IMR-90 (cell line): ENCODE measurements around the gene ANKRD2. TPM values are rescaled to one million over a fixed set of nuclear protein-coding genes. Genes with fewer than 3 reads are reported as not detected.

ENCODE experiments used
- ATAC-seq: fragments of 200-7000 bp; cut with Tn5 transposase; 2 replicates; pipeline ENCODE4 v1.9.1; 2020; ENCODE audit warnings: low read depth, mild to moderate bottlenecking, moderate library complexity
- BruUV-seq: library from RNA; stranded (reverse); fragments of 400-500 nt; replicated peaks from 2 replicates; lab custom pipeline; 2021; lab: Mats Ljungman, UMichigan
- CTCF ChIA-PET: fragments of 300-600 bp; formaldehyde crosslinking; extraction: SDS; loops from one replicate; lab custom pipeline; 2021; ENCODE audit warnings: antibody characterized with exemption; lab: Yijun Ruan, JAX
- POLR2A ChIA-PET: fragments of 300-600 bp; sonication (Branson Sonifier 250); formaldehyde crosslinking; loops from one replicate; lab custom pipeline; 2022; ENCODE audit warnings: antibody characterized with exemption; ENCODE audit not compliant: unreplicated experiment; lab: Charles Lee
- DNase-seq: peaks from one replicate; pipeline ENCODE4 v3.0.0; 2013
- H2AFZ ChIP-seq: replicated peaks from 2 replicates; pipeline ENCODE3; 2013; ENCODE audit warnings: low read length, mild to moderate bottlenecking; ENCODE audit not compliant: poor library complexity
- H2AK5ac ChIP-seq: 2 replicates; pipeline ENCODE4 v1.6.1; 2013; ENCODE audit warnings: low read depth, low read length, inconsistent platforms
- H2AK9ac ChIP-seq: replicated peaks from 2 replicates; pipeline ENCODE3; 2013; ENCODE audit warnings: mild to moderate bottlenecking, low read depth, low read length, moderate library complexity; ENCODE audit not compliant: poor library complexity
- H2BK120ac ChIP-seq: 2 replicates; pipeline ENCODE4 v1.6.1; 2013; ENCODE audit warnings: low read depth, low read length, inconsistent platforms
- H2BK15ac ChIP-seq: 3 replicates; pipeline ENCODE4 v1.6.1; 2013; ENCODE audit warnings: low read depth, low read length, inconsistent platforms
- H2BK20ac ChIP-seq: 2 replicates; pipeline ENCODE4 v1.6.1; 2013; ENCODE audit warnings: low read depth, mild to moderate bottlenecking, inconsistent platforms, low read length, moderate library complexity
- H2BK5ac ChIP-seq: 2 replicates; pipeline ENCODE4 v1.6.1; 2013; ENCODE audit warnings: mild to moderate bottlenecking, low read depth, low read length, inconsistent platforms; ENCODE audit not compliant: poor library complexity, severe bottlenecking
- H3K14ac ChIP-seq: replicated peaks from 2 replicates; pipeline ENCODE4 v1.6.1; 2013; ENCODE audit warnings: low read depth, low read length, inconsistent platforms
- H3K18ac ChIP-seq: 2 replicates; pipeline ENCODE4 v1.6.1; 2013; ENCODE audit warnings: low read depth, low read length, control low read depth
- H3K23ac ChIP-seq: 2 replicates; pipeline ENCODE4 v1.6.1; 2013; ENCODE audit warnings: low read depth, low read length, inconsistent platforms
- H3K27ac ChIP-seq: 2 replicates; pipeline ENCODE4 v1.5.1; 2013; ENCODE audit warnings: mild to moderate bottlenecking, control low read depth, low read length; ENCODE audit not compliant: insufficient read depth
- H3K27me3 ChIP-seq: 2 replicates; pipeline ENCODE4 v1.6.1; 2013; ENCODE audit warnings: low read length; ENCODE audit not compliant: control insufficient read depth, insufficient read depth
- H3K36me3 ChIP-seq: 2 replicates; pipeline ENCODE4 v1.6.1; 2013; ENCODE audit warnings: low read length, mixed read lengths; ENCODE audit not compliant: control insufficient read depth, insufficient read depth
- H3K4ac ChIP-seq: 2 replicates; pipeline ENCODE4 v1.6.1; 2013; ENCODE audit warnings: low read depth, low read length, inconsistent platforms
- H3K4me1 ChIP-seq: 2 replicates; pipeline ENCODE4 v1.6.1; 2013; ENCODE audit warnings: low read length, mixed read lengths; ENCODE audit not compliant: control insufficient read depth, insufficient read depth
- H3K4me2 ChIP-seq: 2 replicates; pipeline ENCODE4 v1.6.1; 2013; ENCODE audit warnings: low read depth, mild to moderate bottlenecking, control low read depth, low read length, moderate library complexity
- H3K4me3 ChIP-seq: 2 replicates; pipeline ENCODE4 v1.5.1; 2013; ENCODE audit warnings: low read depth, mild to moderate bottlenecking, control low read depth, low read length, moderate library complexity; ENCODE audit not compliant: insufficient read depth
- H3K56ac ChIP-seq: 2 replicates; pipeline ENCODE4 v1.6.1; 2013; ENCODE audit warnings: low read length, inconsistent platforms; ENCODE audit not compliant: insufficient read depth; ENCODE audit errors: extremely low read depth
- H3K79me1 ChIP-seq, 2 experiments: 2 replicates each; pipeline ENCODE4 v1.6.1; 2013; ENCODE audit warnings: low read length in 2 of 2, inconsistent platforms in 1 of 2, low read depth in 1 of 2
- H3K9ac ChIP-seq: 2 replicates; pipeline ENCODE4 v1.6.1; 2013; ENCODE audit warnings: low read depth, low read length, control low read depth
- H3K9me1 ChIP-seq: 2 replicates; pipeline ENCODE4 v1.6.1; 2013; ENCODE audit warnings: low read length, inconsistent platforms; ENCODE audit not compliant: insufficient read depth
- H3K9me3 ChIP-seq: 2 replicates; pipeline ENCODE4 v1.6.1; 2013; ENCODE audit warnings: low read length; ENCODE audit not compliant: control insufficient read depth, insufficient read depth
- H4K20me1 ChIP-seq: 2 replicates; pipeline ENCODE4 v1.6.1; 2013; ENCODE audit warnings: low read length, inconsistent platforms; ENCODE audit not compliant: insufficient read depth
- H4K5ac ChIP-seq: 2 replicates; pipeline ENCODE4 v1.6.1; 2013; ENCODE audit warnings: mild to moderate bottlenecking, low read depth, low read length, control low read depth
- H4K8ac ChIP-seq, 2 experiments: 2 replicates each; pipeline ENCODE4 v1.6.1; 2013; ENCODE audit warnings: low read depth in 2 of 2, low read length in 2 of 2, control low read depth in 1 of 2, inconsistent platforms in 1 of 2
- H4K91ac ChIP-seq: 2 replicates; pipeline ENCODE4 v1.6.1; 2013; ENCODE audit warnings: low read depth, low read length, inconsistent platforms; ENCODE audit not compliant: insufficient read depth
- BHLHE40 ChIP-seq: fragments of 150-350 bp; IDR thresholded peaks from 2 replicates; pipeline ENCODE4 v1.6.1; 2016; ENCODE audit warnings: mild to moderate bottlenecking, low read depth, low read length
- CEBPB ChIP-seq: IDR thresholded peaks from 2 replicates; pipeline ENCODE4 v1.6.1; 2012; ENCODE audit warnings: low read depth, low read length, improper control_type of control experiment
- FOS ChIP-seq: fragments of 150-350 bp; IDR thresholded peaks from 2 replicates; pipeline ENCODE4 v1.6.1; 2016; ENCODE audit warnings: low read depth, low read length
- MAFK ChIP-seq: IDR thresholded peaks from 2 replicates; pipeline ENCODE4 v1.6.1; 2012; ENCODE audit warnings: low read depth, low read length, improper control_type of control experiment
- MXI1 ChIP-seq: IDR thresholded peaks from 2 replicates; pipeline ENCODE4 v1.6.1; 2012; ENCODE audit warnings: low read depth, mild to moderate bottlenecking, low read length, moderate library complexity, borderline replicate concordance
- NFE2L2 ChIP-seq: fragments of 150-350 bp; IDR thresholded peaks from 2 replicates; pipeline ENCODE4 v1.6.1; 2016; ENCODE audit warnings: low read depth, mild to moderate bottlenecking, low read length
- RAD21 ChIP-seq: IDR thresholded peaks from 2 replicates; pipeline ENCODE4 v1.6.1; 2012; ENCODE audit warnings: low read length, improper control_type of control experiment
- RCOR1 ChIP-seq: IDR thresholded peaks from 2 replicates; pipeline ENCODE4 v1.6.1; 2012; ENCODE audit warnings: mild to moderate bottlenecking, low read length, improper control_type of control experiment; ENCODE audit not compliant: insufficient replicate concordance
- SMC3 ChIP-seq: fragments of 150-350 bp; IDR thresholded peaks from 2 replicates; pipeline ENCODE4 v1.6.1; 2016; ENCODE audit warnings: low read depth, mild to moderate bottlenecking, antibody characterized with exemption, low read length, moderate library complexity
- USF2 ChIP-seq: fragments of 150-350 bp; IDR thresholded peaks from 2 replicates; pipeline ENCODE4 v1.6.1; 2017; ENCODE audit warnings: mild to moderate bottlenecking, antibody characterized with exemption, low read length, low read depth
- WGBS, 2 experiments: methylation state at CpG; one replicate each; pipeline versions ENCODE4 v1.1.5 to v1.1.7; 2013; ENCODE audit warnings: missing lambda C conversion rate in 2 of 2; ENCODE audit not compliant: insufficient read length in 1 of 2; ENCODE audit errors: extremely low coverage in 2 of 2; 5-methylcytosine and 5-hydroxymethylcytosine counted together
- dilution Hi-C: fragments of 300-500 bp; cut with HindIII; formaldehyde crosslinking; loops from one replicate; pipeline ENCODE4 v1.14.3; 2018; ENCODE audit warnings: low sequenced_read_pairs; ENCODE audit not compliant: unreplicated experiment
- in situ Hi-C: fragments of 300-500 bp; cut with MboI; formaldehyde crosslinking; loops from 3 replicates; pipeline ENCODE4 v1.14.3; 2019; ENCODE audit warnings: low sequenced_read_pairs, inconsistent platforms, mixed read lengths
- intact Hi-C: fragments of 100-400 bp; cut with micrococcal nuclease; formaldehyde crosslinking; loops from 2 replicates; pipeline ENCODE4 v1.10.0; 2022
- polyA plus RNA-seq, 3 experiments: library from polyadenylated mRNA; depleted of rRNA; stranded (reverse); fragments of >200 nt; gene quantifications; 2 replicates each; pipeline ENCODE4 v1.2.3, GENCODE V29; 2012; ENCODE audit warnings: low replicate concordance in 1 of 3
- total RNA-seq: library from RNA; depleted of rRNA; stranded (reverse); fragments of >200 nt; gene quantifications from 2 replicates; pipeline ENCODE4 v1.2.3, GENCODE V29; 2012

The ANKRD2 gene
- total and polyA plus RNA-seq, 2 of the 4 experiments (the other 2 are of a cell fraction): 0.36 to 0.65 TPM

GRCh38 chr10:97567891-97568290, 4.7 kb upstream of the ANKRD2 start:
- ChIA-PET POLR2A (no interaction called here), CTCF (no interaction called here)
- H3K27ac ChIP-seq: no peak overlapping the region
- H3K4me3 ChIP-seq: no peak overlapping the region
- H3K36me3 ChIP-seq: peaks cover 19% of the 10 kb centered on the region
- H4K5ac ChIP-seq: no peak overlapping the region
- H2BK20ac ChIP-seq: no peak overlapping the region
- dilution Hi-C loops (no loop called here), intact Hi-C loops (no loop called here), in situ Hi-C loops (no loop called here)
- H3K14ac ChIP-seq: no peak overlapping the region
- no TSS peak for BruUV-seq
- no peak for TF ChIP-seq RAD21
- no peak for TF ChIP-seq BHLHE40
- no peak for TF ChIP-seq MXI1
- TF ChIP-seq MAFK: no peak
- TF ChIP-seq SMC3: no peak
- no peak for TF ChIP-seq FOS
- no peak for TF ChIP-seq CEBPB
- no peak for TF ChIP-seq RCOR1
- TF ChIP-seq NFE2L2: no peak
- TF ChIP-seq USF2: no peak
- peaks cover 4% of the 10 kb centered on the region; the same call in 1 of the 2 replicates for H3K4me1 ChIP-seq
- H2BK120ac ChIP-seq: no peak overlapping the region
- no peak overlapping the region for H2AFZ ChIP-seq
- no peaks in the 10 kb centered on the region for H3K9me3 ChIP-seq
- H3K9ac ChIP-seq: no peak overlapping the region
- H3K56ac ChIP-seq: no peak overlapping the region
- H3K23ac ChIP-seq: no peak overlapping the region
- H4K91ac ChIP-seq: no peak overlapping the region
- no peak overlapping the region for H3K4ac ChIP-seq
- no peak for ATAC-seq
- H2AK9ac ChIP-seq: no peak overlapping the region
- no peak overlapping the region for H2BK5ac ChIP-seq
- H3K9me1 ChIP-seq: no peaks in the 10 kb centered on the region
- no peak overlapping the region for H3K4me2 ChIP-seq
- H2AK5ac ChIP-seq: no peak overlapping the region
- no peak overlapping the region for H2BK15ac ChIP-seq
- H3K18ac ChIP-seq: no peak overlapping the region
- no peaks in the 10 kb centered on the region for H3K27me3 ChIP-seq
- no peak for DNase-seq
- H4K8ac ChIP-seq: no peak overlapping the region
- WGBS, 2 experiments: 80% methylated on average over 3 of the region's 15 CpGs; no CpG with 5 or more reads in 1 of the 2 experiments
- H3K79me1 ChIP-seq: peaks cover 9 to 10% of the 10 kb centered on the region in 2 experiments; a peak in 2 of 4 replicates
- H4K20me1 ChIP-seq: peaks cover 5% of the 10 kb centered on the region; the same call in 1 of the 2 replicates
